GM23248 (cell line): ENCODE measurements around the gene TLL1. TPM values are rescaled to one million over a fixed set of nuclear protein-coding genes. Genes with fewer than 3 reads are reported as not detected.

Experiments
- DNase-seq: peaks from one replicate; pipeline ENCODE4 v3.0.0-alpha.2; 2015
- H2AFZ ChIP-seq: fragments of 200-600 bp; sonication (generic); 2 replicates; pipeline ENCODE4 v1.6.1; 2016; ENCODE audit warnings: antibody characterized with exemption
- H3F3A ChIP-seq: fragments of 200-600 bp; sonication (generic); 2 replicates; pipeline ENCODE4 v1.6.1; 2016; ENCODE audit warnings: mild to moderate bottlenecking, antibody characterized with exemption, mixed run types; ENCODE audit not compliant: insufficient read depth
- H3K27ac ChIP-seq: fragments of 200-600 bp; sonication (generic); 2 replicates; pipeline ENCODE4 v1.5.1; 2016; ENCODE audit warnings: mild to moderate bottlenecking
- H3K27me3 ChIP-seq: fragments of 200-600 bp; sonication (generic); replicated peaks from 2 replicates; pipeline ENCODE4 v1.6.1; 2016; ENCODE audit warnings: mild to moderate bottlenecking; ENCODE audit not compliant: insufficient read depth
- H3K36me3 ChIP-seq: fragments of 200-600 bp; sonication (generic); 2 replicates; pipeline ENCODE4 v1.6.1; 2016; ENCODE audit warnings: low read depth, mild to moderate bottlenecking
- H3K4me1 ChIP-seq: fragments of 200-600 bp; sonication (generic); 2 replicates; pipeline ENCODE4 v1.6.1; 2016; ENCODE audit warnings: mild to moderate bottlenecking; ENCODE audit not compliant: insufficient read depth
- H3K4me2 ChIP-seq: fragments of 200-600 bp; sonication (generic); one replicate; pipeline ENCODE4 v1.6.1; 2016; ENCODE audit warnings: mild to moderate bottlenecking; ENCODE audit not compliant: unreplicated experiment
- H3K4me3 ChIP-seq: fragments of 200-600 bp; sonication (generic); 2 replicates; pipeline ENCODE4 v1.5.1; 2016; ENCODE audit warnings: mild to moderate bottlenecking
- H3K79me2 ChIP-seq: fragments of 200-600 bp; sonication (generic); 2 replicates; pipeline ENCODE4 v1.6.1; 2016; ENCODE audit warnings: mild to moderate bottlenecking; ENCODE audit not compliant: insufficient read depth
- H3K9ac ChIP-seq: fragments of 200-600 bp; sonication (generic); 2 replicates; pipeline ENCODE4 v1.6.1; 2016; ENCODE audit warnings: mild to moderate bottlenecking
- H3K9me2 ChIP-seq: fragments of 200-600 bp; sonication (generic); 2 replicates; pipeline ENCODE4 v1.6.1; 2016; ENCODE audit warnings: mixed run types, mild to moderate bottlenecking, moderate library complexity; ENCODE audit not compliant: insufficient read depth
- H3K9me3 ChIP-seq: fragments of 200-600 bp; sonication (generic); one replicate; pipeline ENCODE4 v1.6.1; 2017; ENCODE audit warnings: low read depth
- H4K20me1 ChIP-seq: fragments of 200-600 bp; sonication (generic); 2 replicates; pipeline ENCODE4 v1.6.0; 2016; ENCODE audit not compliant: insufficient read depth
- EZH2 ChIP-seq: fragments of 200-600 bp; sonication (generic); IDR thresholded peaks from 2 replicates; pipeline ENCODE4 v1.6.1; 2018; ENCODE audit warnings: antibody characterized with exemption, mild to moderate bottlenecking; ENCODE audit not compliant: insufficient read depth, poor library complexity, severe bottlenecking
- EZH2phosphoT487 ChIP-seq: fragments of 200-600 bp; sonication (generic); IDR thresholded peaks from 2 replicates; pipeline ENCODE4 v1.6.1; 2018; ENCODE audit warnings: antibody characterized with exemption, moderate library complexity, mild to moderate bottlenecking, low read depth; ENCODE audit not compliant: insufficient read depth
- WGBS, 2 experiments: methylation state at CpG; one replicate each; pipeline ENCODE4 v1.1.6; 2015 to 2017; ENCODE audit warnings: low lambda C conversion rate in 2 of 2, low coverage in 1 of 2; ENCODE audit errors: missing lambda C conversion rate in 2 of 2; 5-methylcytosine and 5-hydroxymethylcytosine counted together
- in situ Hi-C: fragments of 300-500 bp; cut with MboI; formaldehyde crosslinking; loops from 2 replicates; pipeline ENCODE4 v1.15.0; 2020
- polyA plus RNA-seq: library from polyadenylated mRNA; unstranded; fragments of >200 nt; fragmentation: Nextera tagmentation; extraction: Ambion mirVana; gene quantifications from 2 replicates; pipeline ENCODE4 v1.2.1, GENCODE V29; 2016
- total RNA-seq: library from RNA; depleted of rRNA; stranded (reverse); fragments of >200 nt; shearing (Covaris generic); gene quantifications from 2 replicates; pipeline ENCODE4 v1.2.3, GENCODE V29; 2014; rRNA removed

TLL1 gene
- total RNA-seq (not detected in 2 replicates), polyA plus RNA-seq (not detected in 2 replicates)

DNA sequence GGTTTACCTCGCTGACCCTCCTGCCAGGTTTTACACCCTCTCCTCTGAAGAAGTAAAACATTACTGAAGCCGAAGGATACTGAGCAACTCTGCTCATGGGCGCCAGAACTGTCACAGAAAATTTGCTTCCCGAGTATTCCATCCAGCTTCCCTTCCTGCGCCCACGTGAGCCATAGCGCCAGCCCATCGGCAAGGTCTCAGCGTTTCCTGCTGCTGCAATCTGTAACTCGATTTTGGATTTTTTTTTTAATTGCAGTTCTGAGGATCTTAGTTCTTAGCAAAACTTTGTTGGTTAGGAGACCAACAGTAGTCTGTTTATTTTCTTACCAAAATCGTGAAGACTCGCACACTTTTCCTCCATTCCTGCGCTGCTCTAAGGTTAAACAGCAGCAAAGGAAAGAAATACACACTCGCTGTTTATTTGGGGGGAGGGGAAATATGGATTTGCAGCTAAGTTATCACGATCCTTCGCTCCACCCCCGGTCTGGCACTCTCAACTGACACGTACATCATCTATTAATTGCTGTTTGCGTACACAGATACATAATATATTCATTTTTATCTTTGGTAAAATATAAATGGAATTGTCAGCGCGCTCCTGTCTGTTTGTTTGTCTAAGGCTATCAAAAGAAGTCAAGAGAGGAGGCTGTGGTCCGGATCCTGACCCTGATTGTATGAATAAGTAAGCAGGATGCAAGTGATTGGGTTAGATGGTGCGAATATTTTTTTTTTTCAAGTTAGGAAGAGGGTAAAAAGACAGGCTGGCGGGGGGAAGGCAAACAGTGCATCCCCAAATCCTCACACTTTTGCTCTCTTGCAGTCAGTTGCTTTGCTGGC, at the start of gene TLL1:
Gene TLL1 (plus strand): TSS at position 777 of the 837 bp plus-strand sequence. CDS start 668 bp downstream, outside the sequence.
- Histone ChIP-seq H3K79me2 (no peaks in the 10 kb centered on the region), H3K9me2 (no peaks in the 10 kb centered on the region), H3K27ac (no peak within 1 kb of the TSS), H3K4me1 (no peaks in the 10 kb centered on the region), H3K4me3 (peak within 1 kb of the TSS; percentile 66), H3K9ac (no peak within 1 kb of the TSS), H3K4me2 (peak within 1 kb of the TSS; percentile 50), H3K9me3 (no peaks in the 10 kb centered on the region), H3K27me3 (peaks cover 41% of the 10 kb centered on the region), H3K36me3 (no peaks in the 10 kb centered on the region), H2AFZ (peak within 1 kb of the TSS; percentile 49; the same call in 1 of the 2 replicates), H3F3A (no peaks in the 10 kb centered on the region), H4K20me1 (no peaks in the 10 kb centered on the region)
- in situ Hi-C loops = no loop called here
- DNase-seq = no peak
- 20% methylated on average over 24 of the region's 24 CpGs for WGBS, 2 experiments
- TF ChIP-seq EZH2 (no peak), EZH2phosphoT487 (no peak)

DNA sequence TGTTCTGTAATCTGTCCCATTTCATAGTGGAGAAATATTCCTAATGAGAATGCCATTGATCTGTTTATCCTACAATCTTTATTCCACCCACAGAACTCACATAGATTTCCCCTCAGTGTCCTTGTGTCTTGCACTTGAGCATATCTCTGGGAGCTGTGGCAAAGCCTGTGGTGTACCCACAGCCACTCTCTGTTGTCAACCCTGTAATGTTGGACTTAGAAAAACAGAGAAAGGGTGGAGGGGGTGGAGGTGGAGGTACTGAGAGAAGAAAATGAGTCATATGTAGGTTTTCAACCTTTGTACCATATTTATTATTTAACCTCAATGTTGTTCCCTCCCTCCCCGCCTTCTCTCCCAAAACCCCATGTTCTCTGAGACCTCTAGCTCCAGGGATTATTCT, 46.9 kb upstream of the TLL1 start:
- Histone ChIP-seq H3K9ac (no peak overlapping the region), H3K4me2 (no peak overlapping the region), H3F3A (no peaks in the 10 kb centered on the region), H3K9me3 (no peaks in the 10 kb centered on the region), H2AFZ (no peak overlapping the region), H3K27ac (no peak overlapping the region), H3K79me2 (no peaks in the 10 kb centered on the region), H3K4me1 (no peaks in the 10 kb centered on the region), H4K20me1 (no peaks in the 10 kb centered on the region), H3K9me2 (no peaks in the 10 kb centered on the region), H3K36me3 (no peaks in the 10 kb centered on the region), H3K27me3 (no peaks in the 10 kb centered on the region), H3K4me3 (no peak overlapping the region)
- WGBS, 2 experiments = 0 to 3% methylated on average over 1 of the region's 1 CpG
- TF ChIP-seq EZH2 (no peak), EZH2phosphoT487 (no peak)
- DNase-seq = no peak
- in situ Hi-C loops = no loop called here

DNA sequence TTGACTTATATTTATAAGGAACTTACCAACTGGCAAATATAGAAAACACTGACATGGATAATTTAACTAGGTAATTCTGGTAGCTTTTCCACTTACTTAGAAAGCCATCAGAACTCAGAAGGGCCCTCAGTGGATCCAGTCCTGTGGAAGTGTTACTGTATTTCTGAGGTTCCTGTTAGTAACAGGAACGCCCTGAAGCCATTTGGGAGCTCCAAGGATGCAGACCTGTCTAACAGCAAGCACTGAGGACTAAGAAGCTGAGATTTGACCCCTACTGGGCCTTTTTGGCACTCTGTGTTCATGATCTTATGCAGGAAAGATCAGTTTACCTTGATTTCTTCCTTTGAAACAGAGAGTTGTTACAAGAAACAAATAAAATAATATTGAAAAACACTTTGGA, 46.0 kb upstream of the TLL1 start:
- 0% methylated on average over 1 of the region's 1 CpG for WGBS, 2 experiments
- Histone ChIP-seq H2AFZ (no peak overlapping the region), H3K36me3 (no peaks in the 10 kb centered on the region), H3K9me3 (no peaks in the 10 kb centered on the region), H3K27me3 (no peaks in the 10 kb centered on the region), H3K4me2 (no peak overlapping the region), H3K4me3 (no peak overlapping the region), H3K9me2 (no peaks in the 10 kb centered on the region), H3K79me2 (no peaks in the 10 kb centered on the region), H3K9ac (no peak overlapping the region), H4K20me1 (no peaks in the 10 kb centered on the region), H3K27ac (no peak overlapping the region), H3F3A (no peaks in the 10 kb centered on the region), H3K4me1 (no peaks in the 10 kb centered on the region)
- DNase-seq = no peak
- in situ Hi-C loops = no loop called here
- TF ChIP-seq EZH2phosphoT487 (no peak), EZH2 (no peak)

DNA sequence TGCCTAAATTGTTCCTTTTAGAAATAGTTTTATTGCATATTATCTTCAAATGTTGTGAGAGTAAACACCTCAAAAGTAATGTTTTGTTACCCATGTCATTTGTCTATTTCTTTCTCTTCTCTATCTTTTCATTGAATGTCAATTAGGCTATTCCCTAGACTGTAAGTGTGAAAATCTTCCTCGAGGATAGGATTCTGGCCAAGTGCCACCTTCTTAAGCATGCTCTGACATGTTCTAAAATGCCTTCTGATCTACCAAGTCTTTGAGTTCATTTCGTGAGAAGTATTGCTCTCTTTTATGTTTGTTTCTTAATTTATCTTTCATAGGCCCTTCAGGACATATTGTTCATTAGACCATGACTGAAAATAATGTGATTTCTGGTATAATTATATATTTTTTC, 44.1 kb upstream of the TLL1 start:
- Histone ChIP-seq H4K20me1 (no peaks in the 10 kb centered on the region), H3K9me3 (no peaks in the 10 kb centered on the region), H3K4me3 (no peak overlapping the region), H2AFZ (no peak overlapping the region), H3K4me2 (no peak overlapping the region), H3K79me2 (no peaks in the 10 kb centered on the region), H3K36me3 (no peaks in the 10 kb centered on the region), H3K27ac (no peak overlapping the region), H3F3A (no peaks in the 10 kb centered on the region), H3K9me2 (no peaks in the 10 kb centered on the region), H3K4me1 (no peaks in the 10 kb centered on the region), H3K9ac (no peak overlapping the region), H3K27me3 (no peaks in the 10 kb centered on the region)
- no peak for DNase-seq
- 3 to 6% methylated on average over 2 of the region's 2 CpGs for WGBS, 2 experiments
- in situ Hi-C loops = no loop called here
- no peak for TF ChIP-seq EZH2
- TF ChIP-seq EZH2phosphoT487 = no peak
